Right lobe of liver (tissue), 4 donors: Measurements from ENCODE around the gene PDYN.

Source experiments
- CTCF ChIP-seq, 4 donors: fragments of 200-600 bp in 3 of 4; fragments of 450-650 bp in 1 of 4; IDR thresholded peaks; one replicate each; pipeline versions ENCODE4 v1.5.1 to v1.8.0; 2016 to 2022; ENCODE audit warnings: antibody characterized with exemption in 4 of 4, mild to moderate bottlenecking in 2 of 4
- POLR2A ChIP-seq: fragments of 450-650 bp; IDR thresholded peaks from one replicate; pipeline ENCODE4 v1.6.1; 2017; ENCODE audit warnings: antibody characterized with exemption, mild to moderate bottlenecking
- donor health status: DM: no; HTN: no; CAD: no.
- donor health status: DM: no; HTN: no; CAD: no.
- donor health status: DM: no; HTN: yes; CAD: no.

GRCh38 chr20:2005831-2006426 lies 12.1 kb upstream of the PDYN start:
- TF ChIP-seq CTCF (IDR thresholded peaks at IDR 0.05) (no peak), POLR2A (no peak)
